Mesendoderm (in vitro differentiated cells): ENCODE measurements around the gene RAB11FIP4.

Experiments
- DNase-seq: peaks from one replicate; pipeline ENCODE4 v3.0.0; 2013
- H2AK5ac ChIP-seq: 2 replicates; pipeline ENCODE4 v1.6.1; 2013; ENCODE audit warnings: low read length, inconsistent platforms
- H2BK120ac ChIP-seq: 2 replicates; pipeline ENCODE4 v1.6.1; 2013; ENCODE audit warnings: low read depth, mild to moderate bottlenecking, low read length, moderate library complexity, mixed read lengths
- H2BK15ac ChIP-seq: replicated peaks from 2 replicates; pipeline ENCODE4 v1.6.1; 2013; ENCODE audit warnings: low read depth, mild to moderate bottlenecking, moderate library complexity
- H2BK5ac ChIP-seq: 2 replicates; pipeline ENCODE4 v1.6.1; 2013; ENCODE audit warnings: low read length, inconsistent platforms
- H3K18ac ChIP-seq: 2 replicates; pipeline ENCODE4 v1.6.1; 2013; ENCODE audit warnings: mild to moderate bottlenecking, low read length, mixed read lengths
- H3K23ac ChIP-seq: one replicate; pipeline ENCODE4 v1.6.1; 2013; ENCODE audit warnings: low read length
- H3K27ac ChIP-seq: 2 replicates; pipeline ENCODE4 v1.5.1; 2013; ENCODE audit warnings: low read depth, mild to moderate bottlenecking, inconsistent platforms, low read length, moderate library complexity
- H3K27me3 ChIP-seq: 2 replicates; pipeline ENCODE4 v1.6.1; 2013; ENCODE audit warnings: low read length, control low read depth, mild to moderate bottlenecking, inconsistent platforms; ENCODE audit not compliant: insufficient read depth, poor library complexity
- H3K36me3 ChIP-seq: 2 replicates; pipeline ENCODE4 v1.6.1; 2013; ENCODE audit warnings: low read length, inconsistent platforms; ENCODE audit not compliant: control insufficient read depth, insufficient read depth
- H3K4ac ChIP-seq: one replicate; pipeline ENCODE4 v1.6.1; 2013; ENCODE audit warnings: low read depth, mild to moderate bottlenecking, low read length, moderate library complexity
- H3K4me1 ChIP-seq: 2 replicates; pipeline ENCODE4 v1.6.1; 2013; ENCODE audit warnings: low read depth, low read length, inconsistent platforms; ENCODE audit not compliant: control insufficient read depth
- H3K4me2 ChIP-seq: 2 replicates; pipeline ENCODE4 v1.6.1; 2013; ENCODE audit warnings: low read length
- H3K4me3 ChIP-seq: 2 replicates; pipeline ENCODE4 v1.5.1; 2013; ENCODE audit warnings: mild to moderate bottlenecking, low read length
- H3K56ac ChIP-seq: one replicate; pipeline ENCODE4 v1.6.1; 2013; ENCODE audit warnings: low read length
- H3K79me1 ChIP-seq: 2 replicates; pipeline ENCODE4 v1.6.1; 2013; ENCODE audit warnings: low read length, inconsistent platforms
- H3K79me2 ChIP-seq: 2 replicates; pipeline ENCODE4 v1.6.1; 2013; ENCODE audit warnings: mild to moderate bottlenecking, low read length; ENCODE audit not compliant: control insufficient read depth, insufficient read depth
- H3K9ac ChIP-seq: 2 replicates; pipeline ENCODE4 v1.6.1; 2013; ENCODE audit warnings: low read length, inconsistent platforms
- H4K5ac ChIP-seq: one replicate; pipeline ENCODE4 v1.6.1; 2013; ENCODE audit warnings: low read length
- H4K8ac ChIP-seq: one replicate; pipeline ENCODE4 v1.6.1; 2013; ENCODE audit warnings: low read depth, mild to moderate bottlenecking, control low read depth, low read length, moderate library complexity
- WGBS: extraction: QIAGEN DNeasy Blood & Tissue Kit; methylation state at CpG from one replicate; pipeline ENCODE4 v1.1.7; 2013; ENCODE audit warnings: low lambda C conversion rate, missing lambda C conversion rate; ENCODE audit not compliant: insufficient coverage; ENCODE audit errors: extremely low coverage; 5-methylcytosine and 5-hydroxymethylcytosine counted together

RAB11FIP4 gene

GRCh38 chr17:31461227-31461810 lies 69.8 kb downstream of the RAB11FIP4 start:
- no peak overlapping the region for H3K18ac ChIP-seq
- no peak overlapping the region for H2BK120ac ChIP-seq
- H3K36me3 ChIP-seq = no peaks in the 10 kb centered on the region
- H3K4me1 ChIP-seq = no peaks in the 10 kb centered on the region
- H3K79me1 ChIP-seq = no peaks in the 10 kb centered on the region
- H2BK15ac ChIP-seq = no peak overlapping the region
- no peaks in the 10 kb centered on the region for H3K27me3 ChIP-seq
- no peak overlapping the region for H3K4ac ChIP-seq
- H3K56ac ChIP-seq = no peak overlapping the region
- no peak overlapping the region for H2BK5ac ChIP-seq
- WGBS = no CpG with 5 or more reads among the region's 8 CpGs
- no peak overlapping the region for H4K5ac ChIP-seq
- H3K23ac ChIP-seq = no peak overlapping the region
- H3K4me3 ChIP-seq = no peak overlapping the region
- no peak overlapping the region for H3K9ac ChIP-seq
- H3K4me2 ChIP-seq = no peak overlapping the region
- H2AK5ac ChIP-seq = no peak overlapping the region
- DNase-seq = no peak
- H3K27ac ChIP-seq = no peak overlapping the region
- H4K8ac ChIP-seq = no peak overlapping the region
- H3K79me2 ChIP-seq = no peaks in the 10 kb centered on the region

GRCh38 chr17:31462261-31462660 lies 70.8 kb downstream of the RAB11FIP4 start:
- no CpG with 5 or more reads among the region's 6 CpGs for WGBS

GRCh38 chr17:31466096-31466760 lies 74.8 kb downstream of the RAB11FIP4 start:
- Histone ChIP-seq H3K27me3 (no peaks in the 10 kb centered on the region), H3K4me2 (no peak overlapping the region)
- WGBS = no CpG with 5 or more reads among the region's 12 CpGs

More at GRCh38 chr17:31462261-31462660, 70.8 kb downstream of the RAB11FIP4 start:
- Histone ChIP-seq H4K5ac (no peak overlapping the region), H3K4ac (no peak overlapping the region), H3K23ac (no peak overlapping the region), H3K4me1 (peaks cover 3% of the 10 kb centered on the region), H3K18ac (no peak overlapping the region), H4K8ac (no peak overlapping the region), H3K27me3 (no peaks in the 10 kb centered on the region), H2BK5ac (no peak overlapping the region), H3K27ac (no peak overlapping the region), H2BK120ac (no peak overlapping the region), H3K79me2 (no peaks in the 10 kb centered on the region), H3K56ac (no peak overlapping the region), H3K36me3 (no peaks in the 10 kb centered on the region), H2AK5ac (no peak overlapping the region), H3K4me3 (no peak overlapping the region), H3K79me1 (no peaks in the 10 kb centered on the region), H3K4me2 (no peak overlapping the region), H3K9ac (no peak overlapping the region), H2BK15ac (no peak overlapping the region)
- DNase-seq = no peak

GRCh38 chr17:31467502-31468256 lies 76.2 kb downstream of the RAB11FIP4 start:
- Histone ChIP-seq H3K18ac (no peak overlapping the region), H2BK120ac (no peak overlapping the region), H3K56ac (peak overlapping the region; percentile 25), H3K4me3 (no peak overlapping the region), H2BK5ac (no peak overlapping the region), H3K79me2 (no peaks in the 10 kb centered on the region), H2BK15ac (no peak overlapping the region), H3K23ac (no peak overlapping the region), H3K27ac (no peak overlapping the region), H3K9ac (no peak overlapping the region), H3K4me2 (no peak overlapping the region), H3K79me1 (no peaks in the 10 kb centered on the region), H4K8ac (no peak overlapping the region), H3K4me1 (peaks cover 5% of the 10 kb centered on the region), H3K4ac (no peak overlapping the region), H4K5ac (no peak overlapping the region), H2AK5ac (no peak overlapping the region), H3K36me3 (no peaks in the 10 kb centered on the region), H3K27me3 (no peaks in the 10 kb centered on the region)
- WGBS = no CpG with 5 or more reads among the region's 11 CpGs
- DNase-seq = no peak

More at GRCh38 chr17:31466096-31466760, 74.8 kb downstream of the RAB11FIP4 start:
- DNase-seq = peak; percentile 50
- H3K36me3 ChIP-seq = no peaks in the 10 kb centered on the region
- H3K79me2 ChIP-seq = no peaks in the 10 kb centered on the region
- no peak overlapping the region for H2BK120ac ChIP-seq
- H2AK5ac ChIP-seq = no peak overlapping the region
- H3K9ac ChIP-seq = no peak overlapping the region
- H3K4me1 ChIP-seq = peaks cover 5% of the 10 kb centered on the region
- H3K79me1 ChIP-seq = no peaks in the 10 kb centered on the region
- no peak overlapping the region for H2BK15ac ChIP-seq
- H3K27ac ChIP-seq = no peak overlapping the region
- H3K56ac ChIP-seq = no peak overlapping the region
- H3K4me3 ChIP-seq = no peak overlapping the region
- H4K5ac ChIP-seq = no peak overlapping the region
- no peak overlapping the region for H3K4ac ChIP-seq
- no peak overlapping the region for H3K23ac ChIP-seq
- no peak overlapping the region for H3K18ac ChIP-seq
- no peak overlapping the region for H2BK5ac ChIP-seq
- H4K8ac ChIP-seq = no peak overlapping the region

GRCh38 chr17:31469959-31470358 lies 78.5 kb downstream of the RAB11FIP4 start:
- no CpG with 5 or more reads among the region's 2 CpGs for WGBS
- Histone ChIP-seq H2BK5ac (no peak overlapping the region), H3K18ac (no peak overlapping the region), H2AK5ac (no peak overlapping the region), H3K23ac (no peak overlapping the region), H3K4me2 (no peak overlapping the region), H3K4me3 (no peak overlapping the region), H3K9ac (no peak overlapping the region), H2BK15ac (no peak overlapping the region), H3K79me2 (no peaks in the 10 kb centered on the region), H4K8ac (no peak overlapping the region), H3K4me1 (peaks cover 5% of the 10 kb centered on the region), H3K27ac (no peak overlapping the region), H4K5ac (no peak overlapping the region), H3K56ac (no peak overlapping the region), H2BK120ac (no peak overlapping the region), H3K36me3 (no peaks in the 10 kb centered on the region), H3K27me3 (no peaks in the 10 kb centered on the region), H3K79me1 (no peaks in the 10 kb centered on the region), H3K4ac (no peak overlapping the region)
- peak; percentile 30 for DNase-seq
